Suprapubic skin (tissue), 3 donors: ENCODE measurements around the gene KPNA4.

ENCODE experiments used
- EP300 ChIP-seq: sonication (generic); formaldehyde crosslinking; IDR thresholded peaks from one replicate; pipeline ENCODE4 v1.6.1; 2017; ENCODE audit warnings: antibody characterized with exemption
- POLR2A ChIP-seq, 2 donors: fragments of 450-650 bp; IDR thresholded peaks; one replicate each; pipeline ENCODE4 v1.6.1; 2017; ENCODE audit warnings: antibody characterized with exemption in 2 of 2, mild to moderate bottlenecking in 2 of 2, moderate library complexity in 2 of 2
- TF ChIP-seq, protein P1 (sequence below), 2 donors: fragments of 200-600 bp in 1 of 2; fragments of 450-650 bp in 1 of 2; sonication (generic) in 1 of 2; IDR thresholded peaks; one replicate each; pipeline ENCODE4 v1.5.1; 2016 to 2019; ENCODE audit warnings: antibody characterized with exemption in 2 of 2, mild to moderate bottlenecking in 1 of 2, moderate library complexity in 1 of 2

DNA sequence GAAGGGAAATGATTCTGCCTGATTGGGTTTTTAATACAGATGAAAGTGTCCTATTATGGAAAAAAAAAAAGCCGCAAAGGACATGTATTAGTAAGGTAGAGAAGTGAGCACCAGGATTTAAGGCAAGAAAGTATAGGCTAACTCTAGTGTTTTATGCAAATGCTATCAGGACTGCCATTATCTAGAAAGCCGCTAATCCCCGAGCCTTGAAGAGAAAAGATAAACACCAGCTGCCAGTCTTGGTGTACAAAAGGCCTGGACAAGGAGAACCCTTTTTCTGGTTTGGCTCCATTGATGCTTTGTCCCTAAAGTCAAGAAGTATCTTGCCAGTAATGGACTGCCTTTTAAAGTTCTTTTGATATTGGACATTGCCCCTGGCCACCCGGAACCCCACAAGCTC, 107.2 kb downstream of the KPNA4 start:
- TF ChIP-seq, protein P1, sequence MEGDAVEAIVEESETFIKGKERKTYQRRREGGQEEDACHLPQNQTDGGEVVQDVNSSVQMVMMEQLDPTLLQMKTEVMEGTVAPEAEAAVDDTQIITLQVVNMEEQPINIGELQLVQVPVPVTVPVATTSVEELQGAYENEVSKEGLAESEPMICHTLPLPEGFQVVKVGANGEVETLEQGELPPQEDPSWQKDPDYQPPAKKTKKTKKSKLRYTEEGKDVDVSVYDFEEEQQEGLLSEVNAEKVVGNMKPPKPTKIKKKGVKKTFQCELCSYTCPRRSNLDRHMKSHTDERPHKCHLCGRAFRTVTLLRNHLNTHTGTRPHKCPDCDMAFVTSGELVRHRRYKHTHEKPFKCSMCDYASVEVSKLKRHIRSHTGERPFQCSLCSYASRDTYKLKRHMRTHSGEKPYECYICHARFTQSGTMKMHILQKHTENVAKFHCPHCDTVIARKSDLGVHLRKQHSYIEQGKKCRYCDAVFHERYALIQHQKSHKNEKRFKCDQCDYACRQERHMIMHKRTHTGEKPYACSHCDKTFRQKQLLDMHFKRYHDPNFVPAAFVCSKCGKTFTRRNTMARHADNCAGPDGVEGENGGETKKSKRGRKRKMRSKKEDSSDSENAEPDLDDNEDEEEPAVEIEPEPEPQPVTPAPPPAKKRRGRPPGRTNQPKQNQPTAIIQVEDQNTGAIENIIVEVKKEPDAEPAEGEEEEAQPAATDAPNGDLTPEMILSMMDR (IDR thresholded peaks at IDR 0.05): no peak
- no peak for TF ChIP-seq POLR2A (IDR thresholded peaks at IDR 0.05)
- no peak for TF ChIP-seq EP300
